Psoas muscle (tissue), 8 donors: ENCODE data around the gene SLC18A3. TPM values are rescaled to one million over a fixed set of nuclear protein-coding genes. Genes with fewer than 3 reads are reported as not detected.

ENCODE experiments used
- ATAC-seq, 4 donors: fragments of 200-7000 bp; cut with Tn5 transposase; one replicate each; pipeline ENCODE4 v1.9.1; 2020; ENCODE audit warnings: moderate library complexity in 3 of 4, mild to moderate bottlenecking in 2 of 4
- DNase-seq, 2 donors: peaks; one replicate each; pipeline ENCODE4 v3.0.0-alpha.2; 2020
- H3K27ac ChIP-seq: fragments of 200-600 bp; one replicate; pipeline ENCODE4 v1.8.0; 2022
- H3K27me3 ChIP-seq, 3 donors: fragments of 200-600 bp in 1 of 3; one replicate each; pipeline versions ENCODE4 v1.6.1 to v1.8.0; 2013 to 2022; ENCODE audit warnings: low read length in 2 of 3, mild to moderate bottlenecking in 2 of 3, moderate library complexity in 1 of 3; ENCODE audit not compliant: insufficient read depth in 3 of 3
- H3K36me3 ChIP-seq, 2 donors: fragments of 200-600 bp in 1 of 2; one replicate each; pipeline versions ENCODE4 v1.6.1 to v1.8.0; 2013 to 2022; ENCODE audit warnings: low read depth in 1 of 2, mild to moderate bottlenecking in 1 of 2, moderate library complexity in 1 of 2; ENCODE audit not compliant: insufficient read depth in 1 of 2
- H3K4me1 ChIP-seq: fragments of 200-600 bp; one replicate; pipeline ENCODE4 v1.8.0; 2022
- H3K4me3 ChIP-seq: fragments of 200-600 bp; one replicate; pipeline ENCODE4 v1.8.0; 2022; ENCODE audit warnings: mild to moderate bottlenecking
- H3K9me3 ChIP-seq: fragments of 200-600 bp; one replicate; pipeline ENCODE4 v1.8.0; 2022
- WGBS, 3 donors: extraction: QIAGEN DNeasy Blood & Tissue Kit; methylation state at CpG; one replicate each; pipeline versions ENCODE4 v1.1.6 to v1.1.7; 2013; 5-methylcytosine and 5-hydroxymethylcytosine counted together
- intact Hi-C, 2 donors: fragments of 100-400 bp; cut with DNase I; formaldehyde crosslinking; loops; one replicate each; pipeline versions ENCODE4 v1.11.0 to v1.14.2; 2022
- polyA plus RNA-seq, 3 donors: library from polyadenylated mRNA; stranded (reverse); fragments of 200-250 nt; gene quantifications; one replicate each; pipeline ENCODE4 v1.2.3, GENCODE V29; 2013
- total RNA-seq, 4 donors: library from RNA; stranded (reverse); fragmentation: NEBNext Ultra II Directional in 2 of 4; extraction: Animal tissue kit (Norgen Biotek cat#: 25700) in 2 of 4; gene quantifications; one replicate each; pipeline versions ENCODE4 v1.2.1 to v1.2.4, GENCODE V29; 2021 to 2023
- TF ChIP-seq, protein P1 (sequence below): fragments of 200-600 bp; IDR thresholded peaks from one replicate; pipeline ENCODE4 v1.8.0; 2022; ENCODE audit warnings: antibody characterized with exemption
- donor health status: healthy with polysubstance abuse.
- donor health status: DM: no; HTN: no; CAD: no; lungs with moderate emphysema.
- donor health status: Bipolar disorder and iron deficiency.
- donor health status: healthy.
- donor health status: DM: yes; HTN: yes; CAD: no.
- donor health status: DM: no; HTN: no; CAD: no.
- donor health status: DM: no; HTN: no; CAD: no.
- donor health status: DM: yes; HTN: yes; CAD: no.

SLC18A3 gene
- total and polyA plus RNA-seq, 7 donors, result not detected

DNA sequence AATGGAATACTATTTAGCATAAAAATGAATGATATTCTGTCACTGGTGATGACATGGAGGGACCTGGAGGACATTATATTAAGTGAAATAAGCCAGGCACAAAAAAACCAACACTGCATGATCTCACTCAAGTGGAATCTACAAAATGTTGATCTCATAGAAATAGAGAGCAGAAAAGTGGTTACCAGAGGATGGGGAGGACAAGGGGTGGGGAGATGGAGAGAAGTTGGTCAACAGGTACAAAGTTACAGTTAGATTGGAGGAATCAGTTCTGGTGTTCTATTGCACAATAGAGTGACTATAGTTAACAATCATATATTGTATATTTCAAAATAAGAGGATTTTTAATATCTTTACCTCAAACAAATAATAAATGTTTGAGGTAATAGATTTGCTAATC, 24.7 kb upstream of the SLC18A3 start:
- Histone ChIP-seq H3K36me3 (no peaks in the 10 kb centered on the region), H3K27me3 (peaks cover 0 to 3% (median 0%) of the 10 kb centered on the region in 3 donors), H3K9me3 (no peaks in the 10 kb centered on the region), H3K27ac (no peak overlapping the region), H3K4me1 (no peaks in the 10 kb centered on the region), H3K4me3 (no peak overlapping the region)
- no peak for ATAC-seq
- TF ChIP-seq, protein P1, sequence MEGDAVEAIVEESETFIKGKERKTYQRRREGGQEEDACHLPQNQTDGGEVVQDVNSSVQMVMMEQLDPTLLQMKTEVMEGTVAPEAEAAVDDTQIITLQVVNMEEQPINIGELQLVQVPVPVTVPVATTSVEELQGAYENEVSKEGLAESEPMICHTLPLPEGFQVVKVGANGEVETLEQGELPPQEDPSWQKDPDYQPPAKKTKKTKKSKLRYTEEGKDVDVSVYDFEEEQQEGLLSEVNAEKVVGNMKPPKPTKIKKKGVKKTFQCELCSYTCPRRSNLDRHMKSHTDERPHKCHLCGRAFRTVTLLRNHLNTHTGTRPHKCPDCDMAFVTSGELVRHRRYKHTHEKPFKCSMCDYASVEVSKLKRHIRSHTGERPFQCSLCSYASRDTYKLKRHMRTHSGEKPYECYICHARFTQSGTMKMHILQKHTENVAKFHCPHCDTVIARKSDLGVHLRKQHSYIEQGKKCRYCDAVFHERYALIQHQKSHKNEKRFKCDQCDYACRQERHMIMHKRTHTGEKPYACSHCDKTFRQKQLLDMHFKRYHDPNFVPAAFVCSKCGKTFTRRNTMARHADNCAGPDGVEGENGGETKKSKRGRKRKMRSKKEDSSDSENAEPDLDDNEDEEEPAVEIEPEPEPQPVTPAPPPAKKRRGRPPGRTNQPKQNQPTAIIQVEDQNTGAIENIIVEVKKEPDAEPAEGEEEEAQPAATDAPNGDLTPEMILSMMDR, result no peak
- no peak for DNase-seq
- intact Hi-C loops, result no loop called here

DNA sequence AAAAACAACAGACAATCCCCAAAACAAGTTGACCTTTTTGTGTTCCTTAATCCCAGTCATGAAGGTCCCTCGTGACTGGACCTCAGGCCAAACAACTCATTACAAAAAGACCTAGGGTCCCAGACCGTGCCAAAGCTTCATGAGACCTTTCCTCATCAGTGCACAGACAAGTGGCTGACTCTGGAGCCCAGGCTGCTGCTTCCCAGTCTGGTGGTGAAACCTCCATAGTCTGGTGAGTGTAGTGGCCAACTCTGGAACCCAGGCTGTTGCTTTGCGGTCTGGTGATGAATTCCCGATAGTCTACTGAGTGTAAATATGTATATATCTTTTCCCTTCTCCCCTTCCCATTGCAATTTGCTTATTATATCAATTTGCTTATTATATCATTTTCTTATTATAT, 22.1 kb upstream of the SLC18A3 start:
- Histone ChIP-seq H3K27me3 (peaks cover 0 to 3% (median 0%) of the 10 kb centered on the region in 3 donors), H3K27ac (no peak overlapping the region), H3K9me3 (no peaks in the 10 kb centered on the region), H3K4me3 (no peak overlapping the region), H3K4me1 (no peaks in the 10 kb centered on the region), H3K36me3 (no peaks in the 10 kb centered on the region)
- no peak for DNase-seq
- ATAC-seq, result no peak
- TF ChIP-seq, protein P1, result no peak
- intact Hi-C loops, result no loop called here
- 71 to 78% (median 77%) methylated on average over 4 of the region's 4 CpGs for WGBS, 3 donors

DNA sequence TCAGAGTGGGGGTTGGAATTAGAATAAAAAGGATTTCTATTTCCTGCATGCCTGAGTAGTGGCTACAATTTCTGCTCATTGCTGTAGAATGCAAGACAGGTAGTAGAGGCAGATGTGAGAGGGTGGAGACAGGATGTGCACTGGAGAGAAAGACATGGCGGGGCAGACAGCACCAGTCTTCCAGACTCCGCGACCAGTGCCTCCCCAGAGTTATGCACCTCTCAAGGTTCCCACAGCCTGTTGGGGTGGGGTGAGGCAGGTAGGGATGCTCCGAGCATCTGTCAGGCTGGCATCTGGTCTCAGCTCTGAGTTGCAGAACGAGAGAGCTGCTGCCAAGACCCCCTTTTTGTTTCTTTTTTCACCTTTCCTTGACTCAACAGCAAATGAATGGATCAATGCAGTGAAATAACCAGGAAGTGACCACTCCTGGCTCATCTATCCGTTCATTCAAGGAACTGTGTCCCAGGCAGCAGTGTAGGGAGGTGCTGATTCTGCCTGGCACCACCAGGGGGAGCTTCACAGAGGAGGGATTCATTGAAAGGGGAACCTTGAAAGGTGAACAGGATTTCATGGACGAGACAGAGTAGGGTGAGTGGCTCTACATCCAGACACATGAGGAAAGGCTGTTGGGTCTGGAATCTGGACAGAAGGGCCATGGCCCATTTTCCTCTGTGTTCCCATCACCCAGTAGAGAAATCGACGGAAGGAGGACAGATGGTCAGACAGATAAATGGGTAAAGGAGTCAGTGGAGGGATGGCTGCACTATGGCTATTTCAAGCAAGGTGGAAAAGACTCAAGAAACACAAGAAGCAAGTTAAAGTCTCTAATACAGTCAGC, 17.2 kb upstream of the SLC18A3 start:
- Histone ChIP-seq H3K27me3 (no peaks in the 10 kb centered on the region), H3K4me3 (no peak overlapping the region), H3K36me3 (no peaks in the 10 kb centered on the region), H3K9me3 (no peaks in the 10 kb centered on the region), H3K27ac (no peak overlapping the region), H3K4me1 (no peaks in the 10 kb centered on the region)
- ATAC-seq, result peak; percentile 55 to 69 (median 60)
- no peak for DNase-seq
- 40 to 46% (median 41%) methylated on average over 9 of the region's 9 CpGs for WGBS, 3 donors
- intact Hi-C loops, result loop anchor here (5.0 to 10.0 kb wide), 2 partner anchors 322 to 634 kb away; no protein-coding TSS in a partner anchor
- TF ChIP-seq, protein P1, result peak; percentile 80

DNA sequence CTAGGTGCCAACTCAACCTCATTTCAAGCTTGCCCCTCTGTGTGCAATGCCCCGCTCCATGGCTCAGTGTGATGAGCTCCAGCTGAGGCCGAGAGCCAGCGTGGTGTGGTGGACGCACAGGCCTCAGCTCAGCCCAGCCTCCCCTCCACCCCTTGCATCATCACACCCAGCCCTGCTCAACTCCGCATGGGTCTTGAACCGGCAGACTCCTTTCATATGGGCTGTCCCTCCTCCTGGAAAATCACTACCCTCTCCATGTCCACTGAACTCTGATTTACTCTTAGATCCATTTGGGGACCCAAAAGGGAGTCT, 16.6 kb upstream of the SLC18A3 start:
- WGBS, 3 donors, result 79 to 82% (median 79%) methylated on average over 6 of the region's 6 CpGs
- no peak for ATAC-seq
- no peak for DNase-seq

More for the DNA sequence above, 16.6 kb upstream of the SLC18A3 start:
- Histone ChIP-seq H3K9me3 (no peaks in the 10 kb centered on the region), H3K27me3 (no peaks in the 10 kb centered on the region), H3K36me3 (no peaks in the 10 kb centered on the region), H3K4me1 (no peaks in the 10 kb centered on the region), H3K27ac (no peak overlapping the region), H3K4me3 (no peak overlapping the region)
- intact Hi-C loops, result loop anchor here (5.0 to 10.0 kb wide), 2 partner anchors 321 to 634 kb away; no protein-coding TSS in a partner anchor
- TF ChIP-seq, protein P1, result no peak
